IgD-negative memory B cell (primary cell): Measurements from ENCODE around the gene ZDHHC14. TPM values are rescaled to one million over a fixed set of nuclear protein-coding genes. Genes with fewer than 3 reads are reported as not detected.
"Not testable (repeated sequence)": the region's sequence is repeated elsewhere in the genome, so short reads cannot be mapped to it uniquely, and the experiment has no call there.

Experiments used
- H3K27ac Mint-ChIP-seq, 3 donors: one replicate each; pipeline ENCODE4 v1.8.0; 2020 to 2022; ENCODE audit warnings: mild to moderate bottlenecking in 3 of 3, mixed read lengths in 3 of 3, moderate library complexity in 1 of 3
- H3K27me3 Mint-ChIP-seq: one replicate; pipeline ENCODE4 v1.8.0; 2021; ENCODE audit warnings: mixed read lengths
- H3K36me3 Mint-ChIP-seq: one replicate; pipeline ENCODE4 v1.8.0; 2020; ENCODE audit warnings: mild to moderate bottlenecking, mixed read lengths
- H3K4me1 Mint-ChIP-seq, 3 donors: one replicate each; pipeline ENCODE4 v1.8.0; 2020 to 2022; ENCODE audit warnings: mixed read lengths in 3 of 3, mild to moderate bottlenecking in 1 of 3
- H3K4me3 Mint-ChIP-seq, 4 donors: one replicate each; pipeline ENCODE4 v1.8.0; 2020 to 2022; ENCODE audit warnings: mild to moderate bottlenecking in 4 of 4, mixed read lengths in 4 of 4, moderate library complexity in 3 of 4
- H3K9me3 Mint-ChIP-seq, 3 donors: one replicate each; pipeline ENCODE4 v1.8.0; 2020 to 2021; ENCODE audit warnings: mixed read lengths in 3 of 3, mild to moderate bottlenecking in 1 of 3
- polyA plus RNA-seq: library from polyadenylated mRNA; unstranded; fragments of 300-500 nt; fragmentation: Illumina TruSeq; gene quantifications from one replicate; pipeline ENCODE4 v1.2.3, GENCODE V29; 2021

ZDHHC14 gene
- polyA plus RNA-seq, 1 donor from 2014 or later = 13.5 TPM

DNA sequence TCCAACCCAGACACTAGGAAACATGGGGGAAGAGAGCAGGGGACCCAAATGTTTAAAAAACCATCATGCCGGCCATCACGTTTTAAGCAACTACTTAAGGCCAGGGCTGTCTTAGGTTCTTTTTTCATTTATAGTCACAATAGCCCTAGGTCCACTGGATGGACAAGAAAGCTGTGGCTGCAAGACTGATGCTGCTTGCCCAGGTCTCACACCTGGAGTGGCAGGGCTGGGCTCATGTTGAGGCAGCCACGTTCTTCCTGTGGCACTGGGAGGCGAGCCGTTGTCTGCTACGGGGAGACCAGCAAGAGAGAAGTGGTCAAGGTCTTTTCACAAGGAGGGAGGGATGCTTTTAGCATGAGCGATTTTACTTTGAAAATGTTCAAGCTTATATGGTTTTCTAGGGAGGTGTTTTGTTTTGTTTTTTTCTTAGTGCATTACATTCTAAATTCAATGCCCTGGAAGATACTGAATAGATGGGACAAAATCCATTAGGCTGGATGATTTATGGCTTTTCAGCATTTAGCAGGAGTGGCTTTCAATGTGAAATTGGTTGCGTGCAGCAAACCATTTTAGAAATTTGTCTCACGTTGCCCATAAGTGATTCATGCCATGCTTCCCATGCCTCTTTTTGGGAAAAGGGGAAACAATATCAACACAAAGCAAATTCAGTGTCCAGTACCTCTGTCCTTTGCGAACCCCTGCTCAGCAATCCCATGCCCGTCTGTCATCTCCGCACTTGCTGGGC, 335.4 kb downstream of the ZDHHC14 start:
- no peaks in the 10 kb centered on the region for H3K4me1 Mint-ChIP-seq
- H3K9me3 Mint-ChIP-seq = no peaks in the 10 kb centered on the region
- H3K36me3 Mint-ChIP-seq = no peaks in the 10 kb centered on the region
- no peak overlapping the region for H3K27ac Mint-ChIP-seq
- peaks cover 3% of the 10 kb centered on the region for H3K27me3 Mint-ChIP-seq
- H3K4me3 Mint-ChIP-seq = no peak overlapping the region

DNA sequence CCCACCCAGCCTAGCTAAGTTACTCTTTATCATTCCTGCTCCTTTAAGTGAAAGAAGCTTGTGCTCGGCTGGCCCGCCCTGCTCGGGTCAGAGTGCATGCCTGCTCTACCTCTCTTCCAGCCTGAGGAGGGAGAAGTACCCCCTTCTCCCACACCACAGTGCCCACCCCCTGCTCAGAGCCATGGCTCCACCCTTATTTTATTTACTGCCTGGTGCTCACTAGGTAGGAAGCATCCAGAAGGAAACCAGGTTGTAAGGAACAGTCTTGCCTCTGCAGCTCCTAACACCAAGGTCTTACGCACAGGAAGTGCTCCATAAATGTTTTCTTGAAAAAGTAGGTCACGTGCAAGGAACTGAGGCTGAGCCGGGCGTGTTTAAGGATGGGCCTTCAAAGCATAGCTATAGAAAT, 336.4 kb downstream of the ZDHHC14 start:
- H3K4me3 Mint-ChIP-seq = no peak overlapping the region
- peak overlapping the region in 1 of 3 donors; percentile 80 for H3K27ac Mint-ChIP-seq
- no peaks in the 10 kb centered on the region for H3K36me3 Mint-ChIP-seq
- no peaks in the 10 kb centered on the region for H3K9me3 Mint-ChIP-seq
- H3K27me3 Mint-ChIP-seq = peaks cover 3% of the 10 kb centered on the region
- H3K4me1 Mint-ChIP-seq = no peaks in the 10 kb centered on the region

- Mint-ChIP-seq H3K27ac (no peak overlapping the region), H3K9me3 (no peaks in the 10 kb centered on the region), H3K27me3 (peaks cover 3% of the 10 kb centered on the region), H3K36me3 (no peaks in the 10 kb centered on the region), H3K4me3 (no peak overlapping the region), H3K4me1 (no peaks in the 10 kb centered on the region)
Observed at GRCh38 chr6:157718503-157719187, 337.7 kb downstream of the ZDHHC14 start.

DNA sequence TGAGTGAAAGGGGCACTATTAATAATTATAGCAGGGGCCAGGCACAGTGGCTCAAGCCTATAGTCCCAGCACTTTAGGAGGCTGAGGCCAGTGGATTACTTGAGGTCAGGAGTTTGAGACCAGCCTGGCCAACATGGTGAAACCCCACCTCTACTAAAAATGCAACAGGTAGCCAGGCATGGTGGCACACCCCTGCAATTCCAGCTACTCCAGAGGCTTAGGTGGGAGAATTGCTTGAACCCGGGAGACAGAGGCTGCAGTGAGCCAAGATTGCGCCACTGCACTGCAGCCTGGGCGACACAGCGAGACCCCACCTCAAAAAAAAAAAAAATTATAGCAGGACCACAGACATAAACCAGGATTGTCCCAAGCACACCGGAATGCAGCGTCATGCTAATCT, 340.0 kb downstream of the ZDHHC14 start:
- H3K27ac Mint-ChIP-seq, H3K4me3 Mint-ChIP-seq, H3K36me3 Mint-ChIP-seq, H3K4me1 Mint-ChIP-seq, H3K27me3 Mint-ChIP-seq: not testable (repeated sequence)
- peaks cover 1 to 14% (median 7%) of the 10 kb centered on the region in 3 donors for H3K9me3 Mint-ChIP-seq

- H3K27ac Mint-ChIP-seq = peak overlapping the region in 1 of 3 donors; percentile 35
- H3K9me3 Mint-ChIP-seq = peaks cover 1 to 14% (median 8%) of the 10 kb centered on the region in 3 donors
- H3K4me1 Mint-ChIP-seq = no peaks in the 10 kb centered on the region
- H3K36me3 Mint-ChIP-seq = peaks cover 2% of the 10 kb centered on the region
- peaks cover 3% of the 10 kb centered on the region for H3K27me3 Mint-ChIP-seq
- no peak overlapping the region for H3K4me3 Mint-ChIP-seq
Observed at GRCh38 chr6:157721426-157721825, 340.4 kb downstream of the ZDHHC14 start.

DNA sequence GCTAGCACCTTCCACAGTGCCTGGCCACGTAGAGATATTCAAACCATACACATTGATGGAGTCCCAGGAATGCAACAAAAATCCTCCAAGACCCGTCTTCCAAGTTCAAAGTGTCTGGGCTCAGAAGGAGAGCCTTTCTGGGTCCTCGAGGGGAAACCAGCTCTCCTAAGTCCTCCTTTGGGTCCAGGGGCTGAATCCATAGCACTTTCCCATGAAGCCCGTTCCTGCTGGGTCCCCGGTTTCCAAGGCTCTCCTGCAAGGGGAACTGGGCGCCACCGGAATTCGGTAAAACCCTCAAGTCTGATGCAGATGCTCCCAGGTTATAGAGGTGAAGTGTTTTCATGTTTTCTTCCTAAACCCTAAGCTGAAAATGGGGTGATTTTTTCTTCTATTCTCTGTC, 340.8 kb downstream of the ZDHHC14 start:
- peaks cover 2% of the 10 kb centered on the region for H3K36me3 Mint-ChIP-seq
- H3K9me3 Mint-ChIP-seq = peaks cover 1 to 14% (median 8%) of the 10 kb centered on the region in 3 donors
- no peak overlapping the region for H3K4me3 Mint-ChIP-seq
- no peaks in the 10 kb centered on the region for H3K4me1 Mint-ChIP-seq
- peaks cover 2% of the 10 kb centered on the region for H3K27me3 Mint-ChIP-seq
- peak overlapping the region in 2 of 3 donors; percentile 4 to 35 for H3K27ac Mint-ChIP-seq

DNA sequence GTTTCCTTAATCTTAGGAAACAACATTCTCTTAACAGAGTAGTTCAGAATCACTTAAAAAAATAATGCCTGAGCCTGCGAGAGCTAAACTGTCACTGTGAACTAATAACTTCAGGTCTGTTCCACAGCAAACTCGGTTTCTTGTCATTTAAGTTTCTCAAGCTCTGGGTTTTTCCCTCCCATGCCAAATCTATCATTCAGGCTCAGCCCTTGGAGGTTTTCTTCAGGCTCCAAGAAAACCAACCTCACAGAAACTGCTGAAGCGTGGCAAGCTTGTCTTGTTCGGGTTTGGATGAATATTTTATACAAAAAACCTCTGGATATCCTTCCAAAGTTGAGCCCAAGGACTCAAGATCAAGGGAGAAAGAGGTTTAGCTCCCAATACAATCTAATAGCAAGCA, 342.4 kb downstream of the ZDHHC14 start:
- no peak overlapping the region for H3K4me3 Mint-ChIP-seq
- H3K4me1 Mint-ChIP-seq = no peaks in the 10 kb centered on the region
- no peak overlapping the region for H3K27ac Mint-ChIP-seq
- peaks cover 2% of the 10 kb centered on the region for H3K27me3 Mint-ChIP-seq
- H3K9me3 Mint-ChIP-seq = peaks cover 1 to 14% (median 8%) of the 10 kb centered on the region in 3 donors
- H3K36me3 Mint-ChIP-seq = peaks cover 2% of the 10 kb centered on the region

GRCh38 chr6:157724138-157724820, 343.3 kb downstream of the ZDHHC14 start:
- Mint-ChIP-seq H3K27ac (no peak overlapping the region), H3K27me3 (peaks cover 2% of the 10 kb centered on the region), H3K36me3 (peaks cover 2% of the 10 kb centered on the region), H3K4me3 (no peak overlapping the region), H3K9me3 (peaks cover 1 to 14% (median 8%) of the 10 kb centered on the region in 3 donors), H3K4me1 (no peaks in the 10 kb centered on the region)

DNA sequence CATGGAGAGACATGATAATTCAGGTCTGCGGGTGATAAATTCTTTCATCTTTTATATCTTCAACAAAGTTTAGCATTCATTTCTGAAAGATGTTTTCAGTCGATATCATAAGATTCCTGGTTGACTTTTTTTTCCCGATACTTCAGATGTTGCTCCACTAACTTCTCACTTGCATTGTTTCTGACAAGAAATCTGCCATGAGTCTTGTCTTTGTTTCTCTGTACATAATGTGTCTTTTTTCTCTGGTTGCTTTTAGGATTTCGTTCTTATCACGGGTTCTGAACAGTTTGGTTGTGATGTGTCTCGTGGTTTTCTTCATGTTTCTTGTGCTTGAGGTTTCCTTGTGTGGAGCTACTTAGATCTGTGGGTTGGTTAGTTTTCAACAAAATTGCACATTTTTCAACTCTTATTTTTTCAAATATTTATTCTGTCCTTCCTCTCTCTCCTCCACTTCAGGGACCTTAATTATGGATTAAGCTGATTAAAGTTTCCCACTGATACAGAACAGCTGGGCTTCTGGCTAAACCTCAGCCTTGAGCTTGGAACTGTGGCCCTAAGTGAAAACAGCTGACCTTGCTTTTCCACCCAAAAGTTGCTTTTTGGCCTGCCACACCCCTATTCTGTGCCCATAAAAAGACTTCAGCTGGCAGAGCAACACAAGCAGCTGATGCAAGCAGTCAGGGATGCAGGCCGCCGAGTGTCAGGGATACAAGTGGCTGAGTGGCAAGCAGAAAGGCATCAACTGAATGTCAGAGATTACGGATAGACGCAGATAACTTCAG, 344.2 kb downstream of the ZDHHC14 start:
- Mint-ChIP-seq H3K4me3 (no peak overlapping the region), H3K9me3 (peaks cover 1 to 14% (median 8%) of the 10 kb centered on the region in 3 donors), H3K4me1 (no peaks in the 10 kb centered on the region), H3K36me3 (peaks cover 2% of the 10 kb centered on the region), H3K27me3 (peaks cover 2% of the 10 kb centered on the region), H3K27ac (peak overlapping the region in 1 of 3 donors; percentile 59)

- H3K27me3 Mint-ChIP-seq = peaks cover 2% of the 10 kb centered on the region
- no peak overlapping the region for H3K27ac Mint-ChIP-seq
- H3K36me3 Mint-ChIP-seq = peaks cover 2% of the 10 kb centered on the region
- H3K4me3 Mint-ChIP-seq = no peak overlapping the region
- no peaks in the 10 kb centered on the region for H3K4me1 Mint-ChIP-seq
- H3K9me3 Mint-ChIP-seq = peaks cover 1 to 14% (median 8%) of the 10 kb centered on the region in 3 donors
Observed at GRCh38 chr6:157725836-157726235, 344.8 kb downstream of the ZDHHC14 start.

DNA sequence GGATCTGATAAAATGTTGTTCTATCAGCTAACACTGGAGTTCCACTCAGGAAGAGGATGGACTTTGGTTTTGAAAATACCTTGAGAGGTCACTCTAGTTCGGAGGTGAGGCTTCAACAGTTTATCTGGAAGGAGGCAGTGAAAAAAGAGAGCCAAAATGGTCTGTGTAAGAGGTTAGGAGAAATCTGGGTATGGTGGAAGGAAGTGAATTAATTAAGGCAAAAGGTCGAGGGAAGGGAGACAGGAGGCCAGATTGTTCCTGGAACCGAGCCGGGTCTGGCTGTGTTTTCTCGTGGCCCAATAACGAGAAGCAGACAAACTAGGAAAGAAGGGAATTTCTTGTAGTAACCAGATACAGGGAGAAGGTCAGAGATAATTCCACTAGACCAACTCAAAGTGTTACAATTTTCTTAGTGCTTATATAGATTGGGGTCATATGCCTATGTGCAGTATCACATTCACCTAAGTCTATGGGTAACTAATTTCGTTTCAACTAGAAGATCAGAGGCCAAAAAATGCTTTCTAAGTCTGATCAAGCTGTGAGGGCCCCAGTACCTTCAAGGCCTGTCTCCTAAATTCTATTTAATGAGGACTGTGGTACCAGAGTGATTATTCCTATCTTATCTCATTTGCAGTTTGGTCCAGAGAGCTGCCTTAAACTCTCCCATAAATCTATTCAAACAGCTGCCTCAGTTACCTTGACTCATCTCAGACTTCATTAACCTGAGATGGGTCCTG, 346.1 kb downstream of the ZDHHC14 start:
- no peak overlapping the region for H3K27ac Mint-ChIP-seq
- peaks cover 2% of the 10 kb centered on the region for H3K36me3 Mint-ChIP-seq
- peaks cover 1 to 14% (median 8%) of the 10 kb centered on the region in 3 donors for H3K9me3 Mint-ChIP-seq
- peaks cover 0 to 2% (median 0%) of the 10 kb centered on the region in 3 donors for H3K4me1 Mint-ChIP-seq
- H3K27me3 Mint-ChIP-seq = peaks cover 3% of the 10 kb centered on the region
- no peak overlapping the region for H3K4me3 Mint-ChIP-seq
